Fibroblast of mammary gland (primary cell): ENCODE data around the gene SEZ6L2.

Source experiments
- DNase-seq: peaks from one replicate; pipeline ENCODE4 v3.0.0-alpha.2; 2010; ENCODE audit warnings: low read depth
- H3K4me3 ChIP-seq: 2 replicates; pipeline ENCODE4 v1.5.1; 2011; ENCODE audit warnings: low read depth, mild to moderate bottlenecking, low read length, moderate library complexity; ENCODE audit not compliant: control insufficient read depth
- CTCF ChIP-seq: conservative IDR thresholded peaks from 2 replicates; pipeline ENCODE4 v1.5.1; 2011; ENCODE audit warnings: low read depth, low read length, inconsistent platforms; ENCODE audit not compliant: control insufficient read depth, insufficient read depth

SEZ6L2 gene

GRCh38 chr16:29898135-29898803 lies 1.1 kb downstream of the SEZ6L2 start:
- no peak for DNase-seq
- H3K4me3 ChIP-seq = peak overlapping the region; percentile 61
- TF ChIP-seq CTCF = no peak

- H3K4me3 ChIP-seq = no peak overlapping the region
- TF ChIP-seq CTCF = no peak
- no peak for DNase-seq
Measured at GRCh38 chr16:29897333-29897732, 2.0 kb downstream of the SEZ6L2 start.

- H3K4me3 ChIP-seq = no peak overlapping the region
- no peak for DNase-seq
- no peak for TF ChIP-seq CTCF
Measured at GRCh38 chr16:29896841-29897240, 2.5 kb downstream of the SEZ6L2 start.

- DNase-seq = no peak
- no peak overlapping the region for H3K4me3 ChIP-seq
- no peak for TF ChIP-seq CTCF
Measured at GRCh38 chr16:29894352-29894751, 5.0 kb downstream of the SEZ6L2 start.

GRCh38 chr16:29893553-29893952 lies 5.8 kb downstream of the SEZ6L2 start:
- no peak for TF ChIP-seq CTCF
- H3K4me3 ChIP-seq = no peak overlapping the region
- no peak for DNase-seq

- TF ChIP-seq CTCF = no peak
- H3K4me3 ChIP-seq = no peak overlapping the region
- no peak for DNase-seq
Measured at GRCh38 chr16:29892458-29892813, 6.9 kb downstream of the SEZ6L2 start.
